Naive thymus-derived CD4-positive, alpha-beta T cell (primary cell): ENCODE results near the gene BCL2L11. TPM values are rescaled to one million over a fixed set of nuclear protein-coding genes. Genes with fewer than 3 reads are reported as not detected.

Experiments
- ATAC-seq: fragments of 150-1000 bp; cut with Tn5 transposase; 2 replicates; pipeline ENCODE4 v1.10.0; 2021; ENCODE audit warnings: mild to moderate bottlenecking, moderate library complexity
- CTCF ChIA-PET: fragments of 350-600 bp; sonication (Branson Sonifier 250); formaldehyde crosslinking; loops from one replicate; lab custom pipeline; 2021; ENCODE audit warnings: antibody characterized with exemption; lab: Charles Lee
- POLR2A ChIA-PET: fragments of 350-600 bp; sonication (Branson Sonifier 250); formaldehyde crosslinking; loops from one replicate; lab custom pipeline; 2021; ENCODE audit warnings: antibody characterized with exemption, inconsistent platforms; lab: Charles Lee
- DNase-seq, 9 donors: peaks; one replicate each; pipeline versions ENCODE4 v3.0.0 to v3.0.0-alpha.2; 2020 to 2022; ENCODE audit warnings: mixed read lengths in 1 of 9
- H3K27ac ChIP-seq: one replicate; pipeline ENCODE4 v1.7.0; 2013; ENCODE audit warnings: mild to moderate bottlenecking, low read depth, low read length, moderate library complexity
- H3K27me3 ChIP-seq, 2 donors: one replicate each; pipeline ENCODE4 v1.7.0; 2013; ENCODE audit warnings: low read length in 2 of 2, mild to moderate bottlenecking in 2 of 2, moderate library complexity in 2 of 2; ENCODE audit not compliant: control insufficient read depth in 2 of 2, insufficient read depth in 2 of 2
- H3K36me3 ChIP-seq, 3 experiments: 1 replicate in 2 of 3; 2 replicates in 1 of 3; pipeline ENCODE4 v1.7.0; 2013; ENCODE audit warnings: low read length in 3 of 3, mild to moderate bottlenecking in 3 of 3, moderate library complexity in 1 of 3; ENCODE audit not compliant: insufficient read depth in 3 of 3, control insufficient read depth in 2 of 3
- H3K4me1 ChIP-seq, 2 donors: one replicate each; pipeline ENCODE4 v1.7.0; 2013; ENCODE audit warnings: low read length in 2 of 2, mild to moderate bottlenecking in 2 of 2, moderate library complexity in 1 of 2; ENCODE audit not compliant: control insufficient read depth in 2 of 2, insufficient read depth in 2 of 2
- H3K4me3 ChIP-seq: 2 replicates; pipeline ENCODE4 v1.7.0; 2013; ENCODE audit warnings: mild to moderate bottlenecking, low read length
- H3K9me3 ChIP-seq, 3 experiments: 1 replicate in 2 of 3; 2 replicates in 1 of 3; pipeline ENCODE4 v1.7.0; 2013; ENCODE audit warnings: low read length in 3 of 3; ENCODE audit not compliant: control insufficient read depth in 2 of 3
- H3K27ac Mint-ChIP-seq, 9 donors: one replicate each; pipeline ENCODE4 v1.8.0; 2020 to 2022; ENCODE audit warnings: mixed read lengths in 9 of 9, mild to moderate bottlenecking in 8 of 9, moderate library complexity in 5 of 9, inconsistent platforms in 2 of 9
- H3K27me3 Mint-ChIP-seq, 5 donors: one replicate each; pipeline ENCODE4 v1.8.0; 2021 to 2022; ENCODE audit warnings: mixed read lengths in 5 of 5, mild to moderate bottlenecking in 1 of 5
- H3K36me3 Mint-ChIP-seq, 5 donors: one replicate each; pipeline ENCODE4 v1.8.0; 2020 to 2022; ENCODE audit warnings: mixed read lengths in 5 of 5, mild to moderate bottlenecking in 3 of 5, inconsistent platforms in 1 of 5
- H3K4me1 Mint-ChIP-seq, 7 donors: one replicate each; pipeline ENCODE4 v1.8.0; 2020 to 2022; ENCODE audit warnings: mixed read lengths in 7 of 7, mild to moderate bottlenecking in 3 of 7, inconsistent platforms in 1 of 7
- H3K4me3 Mint-ChIP-seq, 10 donors: one replicate each; pipeline ENCODE4 v1.8.0; 2020 to 2022; ENCODE audit warnings: mild to moderate bottlenecking in 10 of 10, mixed read lengths in 10 of 10, moderate library complexity in 6 of 10, inconsistent platforms in 2 of 10
- H3K9me3 Mint-ChIP-seq, 11 donors: one replicate each; pipeline ENCODE4 v1.8.0; 2020 to 2022; ENCODE audit warnings: mixed read lengths in 11 of 11, mild to moderate bottlenecking in 4 of 11, inconsistent platforms in 1 of 11, moderate library complexity in 1 of 11
- intact Hi-C, 2 donors: fragments of 100-400 bp; cut with micrococcal nuclease; formaldehyde crosslinking; loops; one replicate each; pipeline ENCODE4 v1.15.1; 2023
- polyA plus RNA-seq, 2 donors: library from polyadenylated mRNA; unstranded; fragments of 300-500 nt; fragmentation: Illumina TruSeq; gene quantifications; one replicate each; pipeline ENCODE4 v1.2.3, GENCODE V29; 2021
- total RNA-seq, 6 experiments: library from RNA in 5 of 6; stranded (reverse) in 5 of 6; gene quantifications; 1 replicate in 5 of 6; 2 replicates in 1 of 6; pipeline ENCODE4 v1.2.3 and lab custom pipeline; 2021 to 2026

The BCL2L11 gene
- total and polyA plus RNA-seq, 7 experiments from 2014 or later = 12.3 to 67.6 (median 38.5) TPM

GRCh38 chr2:111117598-111118480 lies 2.9 kb upstream of the BCL2L11 start:
- H3K4me1 Mint-ChIP-seq = peaks cover 21 to 40% (median 28%) of the 10 kb centered on the region in 7 donors
- intact Hi-C loops = loop anchor here (1.0 to 10.0 kb wide), 10 partner anchors 39 to 1527 kb away; partner anchors contain the start of genes SLC20A1 (in 1 of the 2) and ZC3H6 (in 1 of the 2)
- H3K9me3 ChIP-seq = no peaks in the 10 kb centered on the region

GRCh38 chr2:111118481-111118980 lies 2.2 kb upstream of the BCL2L11 start:
- Mint-ChIP-seq H3K9me3 (no peaks in the 10 kb centered on the region), H3K27me3 (peaks cover 26 to 61% (median 42%) of the 10 kb centered on the region in 5 donors), H3K36me3 (no peaks in the 10 kb centered on the region), H3K4me1 (peaks cover 21 to 44% (median 28%) of the 10 kb centered on the region in 7 donors), H3K27ac (peak overlapping the region in 4 of 9 donors; percentile 32 to 82 (median 78)), H3K4me3 (peak overlapping the region; percentile 86 to 96 (median 89))
- peaks cover 19 to 32% of the 10 kb centered on the region in 2 donors for H3K4me1 ChIP-seq
- peaks cover 0 to 6% (median 0%) of the 10 kb centered on the region in 3 experiments for H3K36me3 ChIP-seq
- intact Hi-C loops = loop anchor here (5.0 to 10.0 kb wide), 5 partner anchors 39 to 1526 kb away; partner anchors contain the start of genes SLC20A1 (in 1 of the 2) and ZC3H6 (in 1 of the 2)
- peak overlapping the region; percentile 87 for H3K4me3 ChIP-seq
- DNase-seq (peak in 4 of 9 donors; percentile 3 to 43 (median 8)), ATAC-seq (no peak)
- ChIA-PET CTCF (interaction anchor here (0.7 kb wide), 1 partner anchor 1443 kb away, joined by 4 read pairs; no protein-coding TSS in a partner anchor), POLR2A (no interaction called here)
- H3K9me3 ChIP-seq = no peaks in the 10 kb centered on the region
- peaks cover 0 to 16% of the 10 kb centered on the region in 2 donors for H3K27me3 ChIP-seq
- no peak overlapping the region for H3K27ac ChIP-seq

More at GRCh38 chr2:111117598-111118480, 2.9 kb upstream of the BCL2L11 start:
- H3K4me3 ChIP-seq = peak overlapping the region; percentile 87
- Mint-ChIP-seq H3K27ac (peak overlapping the region in 4 of 9 donors; percentile 32 to 82 (median 78)), H3K4me3 (peak overlapping the region; percentile 86 to 96 (median 89)), H3K36me3 (no peaks in the 10 kb centered on the region), H3K9me3 (no peaks in the 10 kb centered on the region), H3K27me3 (peaks cover 26 to 68% (median 42%) of the 10 kb centered on the region in 5 donors)
- ATAC-seq (no peak), DNase-seq (peak in 6 of 9 donors; percentile 5 to 59 (median 16))
- H3K27ac ChIP-seq = no peak overlapping the region
- ChIA-PET POLR2A (no interaction called here), CTCF (interaction anchor here (0.6 to 1.1 kb wide), 5 partner anchors 8 to 1444 kb away, joined by 3 to 4 read pairs (median 3); no protein-coding TSS in a partner anchor)
- peaks cover 0 to 16% of the 10 kb centered on the region in 2 donors for H3K27me3 ChIP-seq
- peaks cover 19 to 32% of the 10 kb centered on the region in 2 donors for H3K4me1 ChIP-seq
- peaks cover 0 to 6% (median 0%) of the 10 kb centered on the region in 3 experiments for H3K36me3 ChIP-seq

GRCh38 chr2:111118981-111119821 lies 1.5 kb upstream of the BCL2L11 start:
- peak overlapping the region; percentile 87 for H3K4me3 ChIP-seq
- H3K36me3 ChIP-seq = peaks cover 0 to 6% (median 0%) of the 10 kb centered on the region in 3 experiments
- intact Hi-C loops = loop anchor here (5.0 to 10.0 kb wide), 5 partner anchors 38 to 1526 kb away; partner anchors contain the start of genes SLC20A1 (in 1 of the 2) and ZC3H6 (in 1 of the 2)
- peak overlapping the region; percentile 86 to 96 (median 89) for H3K4me3 Mint-ChIP-seq
- ATAC-seq (no peak), DNase-seq (peak; percentile 18 to 61 (median 33))
- ChIA-PET CTCF (interaction anchor here (0.6 to 0.7 kb wide), 2 partner anchors 25 to 315 kb away, joined by 3 to 4 read pairs; no protein-coding TSS in a partner anchor), POLR2A (no interaction called here)
- peaks cover 19 to 35% of the 10 kb centered on the region in 2 donors for H3K4me1 ChIP-seq
- H3K4me1 Mint-ChIP-seq = peaks cover 23 to 46% (median 32%) of the 10 kb centered on the region in 7 donors
- no peaks in the 10 kb centered on the region for H3K9me3 Mint-ChIP-seq
- H3K27ac ChIP-seq = no peak overlapping the region
- H3K27ac Mint-ChIP-seq = peak overlapping the region in 3 of 9 donors; percentile 28 to 75 (median 67)
- H3K9me3 ChIP-seq = no peaks in the 10 kb centered on the region
- peaks cover 0 to 16% of the 10 kb centered on the region in 2 donors for H3K27me3 ChIP-seq
- H3K36me3 Mint-ChIP-seq = peaks cover 0 to 4% (median 0%) of the 10 kb centered on the region in 5 donors
- peaks cover 26 to 57% (median 39%) of the 10 kb centered on the region in 5 donors for H3K27me3 Mint-ChIP-seq

DNA sequence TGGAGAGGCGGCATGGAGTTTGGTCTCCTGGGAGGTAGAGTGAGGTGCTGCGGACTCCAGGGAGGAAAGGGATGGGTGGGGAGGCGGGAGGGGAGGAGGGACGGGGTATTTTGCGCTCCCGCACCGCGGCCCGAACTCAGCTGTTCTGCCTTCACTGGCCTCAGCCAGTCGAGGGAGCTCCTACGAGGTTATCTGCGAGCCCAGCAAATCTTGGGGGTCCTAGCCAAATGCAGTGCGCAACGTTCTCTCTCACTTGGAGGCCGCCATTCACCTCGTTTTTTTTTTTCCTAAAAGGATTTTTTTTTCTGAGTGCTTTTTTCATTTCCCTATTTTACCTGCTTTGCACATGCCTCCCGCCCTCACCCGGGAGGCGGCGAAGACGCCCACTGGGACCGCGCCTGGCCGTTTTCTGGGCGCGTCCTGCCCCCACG lies 877 bp upstream of the BCL2L11 start:
- ChIA-PET POLR2A (interaction anchor here (1.2 to 1.5 kb wide), 2 partner anchors 14 to 38 kb away, joined by 4 to 7 read pairs; no protein-coding TSS in a partner anchor), CTCF (interaction anchor here (0.6 to 0.7 kb wide), 2 partner anchors 24 to 316 kb away, joined by 3 to 4 read pairs; no protein-coding TSS in a partner anchor)
- peaks cover 24 to 52% (median 32%) of the 10 kb centered on the region in 7 donors for H3K4me1 Mint-ChIP-seq
- H3K27me3 ChIP-seq = peaks cover 0 to 16% of the 10 kb centered on the region in 2 donors
- peak overlapping the region; percentile 87 for H3K4me3 ChIP-seq
- peaks cover 0 to 6% (median 0%) of the 10 kb centered on the region in 3 experiments for H3K36me3 ChIP-seq
- H3K4me1 ChIP-seq = peaks cover 19 to 35% of the 10 kb centered on the region in 2 donors
- no peaks in the 10 kb centered on the region for H3K9me3 ChIP-seq
- peak overlapping the region in 2 of 9 donors; percentile 67 to 78 for H3K27ac Mint-ChIP-seq
- H3K9me3 Mint-ChIP-seq = no peaks in the 10 kb centered on the region
- H3K27me3 Mint-ChIP-seq = peaks cover 26 to 58% (median 36%) of the 10 kb centered on the region in 5 donors
- H3K4me3 Mint-ChIP-seq = peak overlapping the region; percentile 86 to 96 (median 89)
- ATAC-seq (no peak), DNase-seq (peak in 4 of 9 donors; percentile 8 to 27 (median 10))
- intact Hi-C loops = loop anchor here (1.0 to 10.0 kb wide), 16 partner anchors 15 to 1642 kb away; partner anchors contain the start of genes BUB1 (in 2 of the 2), ZC3H6 (in 2 of the 2), ANAPC1 (in 1 of the 2) and CKAP2L (in 1 of the 2)
- peak overlapping the region; percentile 25 for H3K27ac ChIP-seq
- peaks cover 0 to 10% (median 0%) of the 10 kb centered on the region in 5 donors for H3K36me3 Mint-ChIP-seq

DNA sequence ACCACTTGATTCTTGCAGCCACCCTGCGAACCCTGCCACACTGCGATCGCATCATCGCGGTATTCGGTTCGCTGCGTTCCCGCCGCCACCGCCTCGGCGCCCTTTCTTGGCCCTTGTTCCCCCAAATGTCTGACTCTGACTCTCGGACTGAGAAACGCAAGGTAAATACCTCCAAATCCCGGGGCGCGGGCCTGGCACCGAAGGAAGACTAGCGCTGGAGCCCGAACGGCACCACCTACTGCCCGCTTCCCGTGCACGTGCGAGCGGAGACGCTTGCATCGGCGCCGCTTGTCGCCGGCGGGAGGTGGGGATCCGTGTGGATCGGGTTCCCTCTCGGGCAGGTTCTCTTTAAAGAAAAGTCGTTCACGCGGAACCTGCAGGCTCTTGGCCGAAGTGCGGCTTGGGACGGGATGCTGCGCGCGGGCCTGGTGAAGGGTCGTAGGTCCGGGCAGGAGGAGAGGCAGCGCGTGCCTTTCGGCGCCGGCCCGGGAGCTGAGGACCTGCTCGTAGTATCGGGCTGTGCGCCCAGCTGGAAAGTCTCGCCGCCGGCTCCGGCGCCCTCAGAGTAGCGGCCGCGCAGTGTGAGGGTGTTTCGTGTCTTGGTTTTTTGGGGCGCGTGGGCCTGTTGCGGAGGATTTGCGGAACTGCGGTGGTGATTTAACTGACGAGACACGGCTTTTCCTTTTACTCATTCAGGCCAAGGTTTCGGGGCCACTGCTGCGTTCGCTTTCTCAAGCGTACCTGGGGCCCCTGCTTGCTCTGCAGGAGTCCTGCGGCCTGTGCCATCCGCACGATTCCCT lies 514 bp downstream of the BCL2L11 start:
- POLR2A ChIA-PET = interaction anchor here (0.7 to 1.5 kb wide), 9 partner anchors 11 to 443 kb away, joined by 3 to 7 read pairs (median 3); partner anchors contain the start of gene BUB1
- Mint-ChIP-seq H3K4me3 (peak overlapping the region; percentile 92 to 96 (median 95)), H3K36me3 (peaks cover 0 to 24% (median 9%) of the 10 kb centered on the region in 5 donors), H3K27ac (peak overlapping the region; percentile 70 to 89 (median 80)), H3K27me3 (peaks cover 22 to 45% (median 30%) of the 10 kb centered on the region in 5 donors), H3K4me1 (peaks cover 27 to 61% (median 45%) of the 10 kb centered on the region in 7 donors), H3K9me3 (no peaks in the 10 kb centered on the region)
- H3K4me1 ChIP-seq = peaks cover 19 to 38% of the 10 kb centered on the region in 2 donors
- CTCF ChIA-PET = no interaction called here
- H3K9me3 ChIP-seq = no peaks in the 10 kb centered on the region
- peaks cover 0 to 16% (median 0%) of the 10 kb centered on the region in 3 experiments for H3K36me3 ChIP-seq
- intact Hi-C loops = loop anchor here (2.0 to 10.0 kb wide), 9 partner anchors 14 to 1641 kb away; partner anchors contain the start of genes ANAPC1 (in 1 of the 2), BUB1 (in 1 of the 2), CKAP2L (in 1 of the 2) and NPHP1 (in 1 of the 2)
- H3K27ac ChIP-seq = peak overlapping the region; percentile 66
- peak overlapping the region; percentile 87 for H3K4me3 ChIP-seq
- peak; percentile 28 to 63 (median 55) for DNase-seq
- H3K27me3 ChIP-seq = peaks cover 0 to 16% of the 10 kb centered on the region in 2 donors
- peak; percentile 1 for ATAC-seq
